Measurements from ENCODE around the gene CLDN22.

DNA sequence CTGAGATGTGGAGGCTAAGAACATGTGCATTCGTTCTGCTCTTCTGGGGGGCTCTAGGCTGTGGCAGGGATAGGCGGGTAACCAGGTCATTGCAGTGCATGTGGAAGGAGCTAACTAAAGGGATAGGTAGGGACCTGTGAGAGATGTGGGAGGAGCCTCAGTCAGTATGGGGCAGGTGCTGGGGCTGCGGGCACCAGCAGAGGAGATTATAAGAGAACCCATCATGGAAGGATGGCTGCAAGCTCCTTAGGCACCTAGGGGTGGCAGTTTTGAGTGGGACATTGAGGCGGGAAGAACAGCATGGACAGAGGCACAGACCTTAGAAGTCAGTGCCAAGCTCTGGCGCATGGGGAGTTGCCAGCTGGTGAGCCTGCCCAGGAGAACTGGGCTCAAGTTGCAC, 7.2 kb downstream of the CLDN22 start:
- TF ChIP-seq, protein P1, sequence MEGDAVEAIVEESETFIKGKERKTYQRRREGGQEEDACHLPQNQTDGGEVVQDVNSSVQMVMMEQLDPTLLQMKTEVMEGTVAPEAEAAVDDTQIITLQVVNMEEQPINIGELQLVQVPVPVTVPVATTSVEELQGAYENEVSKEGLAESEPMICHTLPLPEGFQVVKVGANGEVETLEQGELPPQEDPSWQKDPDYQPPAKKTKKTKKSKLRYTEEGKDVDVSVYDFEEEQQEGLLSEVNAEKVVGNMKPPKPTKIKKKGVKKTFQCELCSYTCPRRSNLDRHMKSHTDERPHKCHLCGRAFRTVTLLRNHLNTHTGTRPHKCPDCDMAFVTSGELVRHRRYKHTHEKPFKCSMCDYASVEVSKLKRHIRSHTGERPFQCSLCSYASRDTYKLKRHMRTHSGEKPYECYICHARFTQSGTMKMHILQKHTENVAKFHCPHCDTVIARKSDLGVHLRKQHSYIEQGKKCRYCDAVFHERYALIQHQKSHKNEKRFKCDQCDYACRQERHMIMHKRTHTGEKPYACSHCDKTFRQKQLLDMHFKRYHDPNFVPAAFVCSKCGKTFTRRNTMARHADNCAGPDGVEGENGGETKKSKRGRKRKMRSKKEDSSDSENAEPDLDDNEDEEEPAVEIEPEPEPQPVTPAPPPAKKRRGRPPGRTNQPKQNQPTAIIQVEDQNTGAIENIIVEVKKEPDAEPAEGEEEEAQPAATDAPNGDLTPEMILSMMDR (IDR thresholded peaks at IDR 0.05): no peak
- no peak for TF ChIP-seq POLR2A (IDR thresholded peaks at IDR 0.05)

Data from lower leg skin (tissue), 3 donors.